SK-N-SH (cell line): ENCODE data around the gene ITGA8. TPM values are rescaled to one million over a fixed set of nuclear protein-coding genes. Genes with fewer than 3 reads are reported as not detected.

Experiments used
- CTCF ChIA-PET: fragments of 300-600, 350-600 bp; formaldehyde crosslinking; extraction: SDS; loops from one replicate; lab custom pipeline; 2021; lab: Yijun Ruan, JAX
- POLR2A ChIA-PET: fragments of 350-600 bp; sonication (Branson Sonifier 250); formaldehyde crosslinking; extraction: SDS; loops from one replicate; lab custom pipeline; 2020; ENCODE audit warnings: antibody characterized with exemption, inconsistent platforms; lab: Yijun Ruan, JAX
- DNase-seq: peaks from one replicate; pipeline ENCODE4 v3.0.0; 2012
- H2AFZ ChIP-seq: fragments of 200-600 bp; sonication (generic); 2 replicates; pipeline ENCODE4 v1.8.1; 2016; ENCODE audit warnings: antibody characterized with exemption, mild to moderate bottlenecking, low read depth
- H3F3A ChIP-seq: fragments of 200-600 bp; sonication (generic); replicated peaks from 2 replicates; pipeline ENCODE3; 2016; ENCODE audit warnings: antibody characterized with exemption, mild to moderate bottlenecking; ENCODE audit not compliant: insufficient read depth
- H3K27ac ChIP-seq, 2 experiments: fragments of 200-500 bp in 1 of 2; fragments of 200-600 bp in 1 of 2; sonication (Bioruptor generic) in 1 of 2; sonication (generic), shearing (Covaris generic) in 1 of 2; 2 replicates each; pipeline versions ENCODE4 v1.5.1 to v1.6.1; 2014 to 2016; ENCODE audit warnings: low read depth in 2 of 2, inconsistent platforms in 1 of 2, low read length in 1 of 2, mild to moderate bottlenecking in 1 of 2, mixed read lengths in 1 of 2
- H3K27me3 ChIP-seq: fragments of 200-600 bp; sonication (generic), shearing (Covaris generic); 2 replicates; pipeline ENCODE4 v1.6.1; 2016; ENCODE audit warnings: mixed run types; ENCODE audit not compliant: insufficient read depth
- H3K36me3 ChIP-seq, 2 experiments: fragments of 200-500 bp in 1 of 2; fragments of 200-600 bp in 1 of 2; sonication (Bioruptor generic) in 1 of 2; sonication (generic) in 1 of 2; replicated peaks in 1 of 2; 2 replicates each; pipeline versions ENCODE3 to v1.5.1; 2014 to 2016; ENCODE audit warnings: low read length in 1 of 2, mild to moderate bottlenecking in 1 of 2; ENCODE audit not compliant: insufficient read depth in 2 of 2, control insufficient read depth in 1 of 2
- H3K4me1 ChIP-seq, 2 experiments: fragments of 200-500 bp in 1 of 2; fragments of 200-600 bp in 1 of 2; sonication (Bioruptor generic) in 1 of 2; sonication (generic), shearing (Covaris generic) in 1 of 2; 2 replicates each; pipeline versions ENCODE4 v1.5.1 to v1.6.1; 2014 to 2016; ENCODE audit warnings: low read depth in 1 of 2, low read length in 1 of 2, mixed run types in 1 of 2; ENCODE audit not compliant: insufficient read depth in 2 of 2, control insufficient read depth in 1 of 2
- H3K4me2 ChIP-seq: fragments of 200-600 bp; sonication (generic), shearing (Covaris generic); 2 replicates; pipeline ENCODE4 v1.6.1; 2017; ENCODE audit warnings: mixed run types
- H3K4me3 ChIP-seq, 2 experiments: fragments of 200-500 bp in 1 of 2; fragments of 200-600 bp in 1 of 2; sonication (Bioruptor generic) in 1 of 2; sonication (generic), shearing (Covaris generic) in 1 of 2; 2 replicates each; pipeline versions ENCODE4 v1.5.1 to v1.8.1; 2014 to 2016; ENCODE audit warnings: low read depth in 2 of 2, inconsistent platforms in 1 of 2, low read length in 1 of 2, mild to moderate bottlenecking in 1 of 2, mixed read lengths in 1 of 2, moderate library complexity in 1 of 2
- H3K79me2 ChIP-seq: fragments of 200-600 bp; sonication (generic); 2 replicates; pipeline ENCODE4 v1.8.1; 2017; ENCODE audit warnings: mild to moderate bottlenecking; ENCODE audit not compliant: insufficient read depth
- H3K9ac ChIP-seq: fragments of 200-600 bp; sonication (generic); 2 replicates; pipeline ENCODE4 v1.6.1; 2017; ENCODE audit warnings: mixed run types
- H3K9me2 ChIP-seq: fragments of 200-600 bp; sonication (generic); 2 replicates; pipeline ENCODE4 v1.6.1; 2017; ENCODE audit warnings: mixed run types
- H3K9me3 ChIP-seq: fragments of 200-600 bp; sonication (generic); 2 replicates; pipeline ENCODE4 v1.6.1; 2017; ENCODE audit warnings: mixed run types, mild to moderate bottlenecking, moderate library complexity
- H4K20me1 ChIP-seq: fragments of 200-600 bp; sonication (generic); 2 replicates; pipeline ENCODE4 v1.6.1; 2017; ENCODE audit warnings: mild to moderate bottlenecking, mixed run types; ENCODE audit not compliant: insufficient read depth
- CHD2 ChIP-seq: fragments of 150-350 bp; IDR thresholded peaks from 2 replicates; pipeline ENCODE4 v1.6.1; 2018; ENCODE audit warnings: low read length; ENCODE audit not compliant: partially characterized antibody
- EP300 ChIP-seq, 2 experiments: IDR thresholded peaks; 2 replicates each; pipeline versions ENCODE4 v1.4.0 to v1.6.1; 2012; ENCODE audit warnings: borderline replicate concordance in 1 of 2, low read depth in 1 of 2, low read length in 1 of 2
- FOXM1 ChIP-seq: IDR thresholded peaks from 2 replicates; pipeline ENCODE4 v1.4.0; 2012; ENCODE audit warnings: low read depth, mild to moderate bottlenecking
- GABPA ChIP-seq: IDR thresholded peaks from 2 replicates; pipeline ENCODE4 v1.4.0; 2012; ENCODE audit warnings: low read depth, mild to moderate bottlenecking
- JUND ChIP-seq: IDR thresholded peaks from 2 replicates; pipeline ENCODE4 v1.4.0; 2012
- MEF2A ChIP-seq: IDR thresholded peaks from 2 replicates; pipeline ENCODE4 v1.4.0; 2012; ENCODE audit warnings: low read depth, borderline replicate concordance
- MXI1 ChIP-seq: IDR thresholded peaks from 2 replicates; pipeline ENCODE4 v1.6.1; 2012; ENCODE audit warnings: mild to moderate bottlenecking, low read depth, low read length, improper control_type of control experiment
- NFIC ChIP-seq: IDR thresholded peaks from 2 replicates; pipeline ENCODE4 v1.4.0; 2012; ENCODE audit warnings: borderline replicate concordance
- POLR2AphosphoS5 ChIP-seq: IDR thresholded peaks from 2 replicates; pipeline ENCODE4 v1.6.1; 2012; ENCODE audit warnings: low read depth, low read length
- RAD21 ChIP-seq: IDR thresholded peaks from 2 replicates; pipeline ENCODE4 v1.6.1; 2012; ENCODE audit warnings: mild to moderate bottlenecking, low read length
- RCOR1 ChIP-seq: fragments of 150-350 bp; IDR thresholded peaks from 2 replicates; pipeline ENCODE4 v1.6.1; 2017; ENCODE audit warnings: antibody characterized with exemption, low read length
- RFX5 ChIP-seq: IDR thresholded peaks from 2 replicates; pipeline ENCODE4 v1.6.1; 2012; ENCODE audit warnings: mild to moderate bottlenecking, improper control_type of control experiment, low read length
- RXRA ChIP-seq: IDR thresholded peaks from 2 replicates; pipeline ENCODE4 v1.4.0; 2012; ENCODE audit warnings: low read depth, mild to moderate bottlenecking, borderline replicate concordance
- SMC3 ChIP-seq: IDR thresholded peaks from 2 replicates; pipeline ENCODE4 v1.6.1; 2012; ENCODE audit warnings: low read depth, low read length, improper control_type of control experiment
- YY1 ChIP-seq: IDR thresholded peaks from 2 replicates; pipeline ENCODE4 v1.4.0; 2012; ENCODE audit warnings: low read depth, mild to moderate bottlenecking
- ZBTB33 ChIP-seq: IDR thresholded peaks from 2 replicates; pipeline ENCODE4 v1.4.0; 2012; ENCODE audit warnings: low read depth, borderline replicate concordance
- WGBS: methylation state at CpG from one replicate; pipeline ENCODE4 v1.1.6; 2017; ENCODE audit warnings: low lambda C conversion rate; 5-methylcytosine and 5-hydroxymethylcytosine counted together
- polyA plus RNA-seq, 3 experiments: library from polyadenylated mRNA; depleted of rRNA; stranded (reverse); fragments of >200 nt; gene quantifications; 2 replicates each; pipeline ENCODE4 v1.2.3, GENCODE V29; 2012
- TF ChIP-seq, protein P1 (sequence below): fragments of 150-350 bp; IDR thresholded peaks from 2 replicates; pipeline ENCODE4 v1.6.1; 2017; ENCODE audit warnings: antibody characterized with exemption, low read length, low read depth, borderline replicate concordance

The ITGA8 gene
- polyA plus RNA-seq, 1 of the 3 experiments (the other 2 are of a cell fraction): not detected

DNA sequence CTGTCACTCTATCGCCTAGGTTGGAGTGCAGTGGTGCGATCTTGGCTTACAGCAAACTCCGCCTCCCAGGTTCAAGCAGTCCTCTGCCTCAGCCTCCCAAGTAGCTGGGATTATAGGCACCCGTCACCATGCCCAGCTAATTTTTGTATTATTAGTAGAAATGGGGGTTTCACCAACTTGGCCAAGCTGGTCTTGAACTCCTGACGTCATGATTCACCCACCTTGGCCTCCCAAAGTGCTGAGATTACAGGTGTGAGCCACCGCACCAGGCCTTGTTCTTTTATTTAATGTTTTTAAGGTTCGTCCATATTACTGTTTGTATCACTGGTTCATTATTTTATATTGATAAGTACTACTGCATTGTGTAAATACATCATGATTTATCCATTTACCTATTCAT is 10.2 kb upstream of the ITGA8 start:
- H3K4me3 ChIP-seq: no peak overlapping the region
- ChIA-PET CTCF (interaction anchor here (0.7 to 2.3 kb wide), 4 partner anchors 10 to 311 kb away, joined by 3 to 8 read pairs (median 6); partner anchors contain the start of gene ITGA8), POLR2A (no interaction called here)
- H3K4me1 ChIP-seq: no peaks in the 10 kb centered on the region
- 43% methylated on average over 7 of the region's 7 CpGs for WGBS
- no peak overlapping the region for H3K4me2 ChIP-seq
- no peak overlapping the region for H3K9ac ChIP-seq
- H3K9me2 ChIP-seq: no peaks in the 10 kb centered on the region
- H3K27me3 ChIP-seq: no peaks in the 10 kb centered on the region
- H3K36me3 ChIP-seq: no peaks in the 10 kb centered on the region
- no peaks in the 10 kb centered on the region for H3F3A ChIP-seq
- TF ChIP-seq RFX5: no peak
- TF ChIP-seq ZBTB33: no peak
- TF ChIP-seq MEF2A: no peak
- no peak for TF ChIP-seq CHD2
- TF ChIP-seq EP300 (IDR thresholded peaks at IDR 0.05; ENCODE audit: borderline replicate concordance in 1 of 2, low read depth in 1 of 2, low read length in 1 of 2): no peak
- TF ChIP-seq POLR2AphosphoS5: no peak
- TF ChIP-seq RXRA: no peak
- no peak for TF ChIP-seq RAD21
- no peak for TF ChIP-seq RCOR1
- no peaks in the 10 kb centered on the region for H4K20me1 ChIP-seq
- no peaks in the 10 kb centered on the region for H3K79me2 ChIP-seq
- DNase-seq: no peak
- no peaks in the 10 kb centered on the region for H3K9me3 ChIP-seq
- H3K27ac ChIP-seq: no peak overlapping the region
- no peak overlapping the region for H2AFZ ChIP-seq

GRCh38 chr10:15726042-15726441 is 6.3 kb upstream of the ITGA8 start:
- POLR2A ChIA-PET: no interaction called here
- 49% methylated on average over 1 of the region's 1 CpG for WGBS

More at GRCh38 chr10:15726042-15726441, 6.3 kb upstream of the ITGA8 start:
- Histone ChIP-seq H3K9me3 (no peaks in the 10 kb centered on the region), H3K79me2 (no peaks in the 10 kb centered on the region), H2AFZ (no peak overlapping the region), H3K27me3 (peaks cover 1% of the 10 kb centered on the region; the same call in 1 of the 2 replicates), H3K4me2 (no peak overlapping the region), H3K4me3 (no peak overlapping the region), H3K9me2 (no peaks in the 10 kb centered on the region), H4K20me1 (no peaks in the 10 kb centered on the region), H3K27ac (no peak overlapping the region), H3F3A (no peaks in the 10 kb centered on the region), H3K36me3 (no peaks in the 10 kb centered on the region), H3K4me1 (no peaks in the 10 kb centered on the region), H3K9ac (no peak overlapping the region)
- no peak for TF ChIP-seq GABPA
- no peak for TF ChIP-seq JUND
- no peak for TF ChIP-seq RAD21
- no peak for TF ChIP-seq FOXM1
- no peak for TF ChIP-seq MXI1
- no peak for TF ChIP-seq YY1
- no peak for TF ChIP-seq SMC3
- TF ChIP-seq RFX5: no peak
- TF ChIP-seq, protein P1, sequence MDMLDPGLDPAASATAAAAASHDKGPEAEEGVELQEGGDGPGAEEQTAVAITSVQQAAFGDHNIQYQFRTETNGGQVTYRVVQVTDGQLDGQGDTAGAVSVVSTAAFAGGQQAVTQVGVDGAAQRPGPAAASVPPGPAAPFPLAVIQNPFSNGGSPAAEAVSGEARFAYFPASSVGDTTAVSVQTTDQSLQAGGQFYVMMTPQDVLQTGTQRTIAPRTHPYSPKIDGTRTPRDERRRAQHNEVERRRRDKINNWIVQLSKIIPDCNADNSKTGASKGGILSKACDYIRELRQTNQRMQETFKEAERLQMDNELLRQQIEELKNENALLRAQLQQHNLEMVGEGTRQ: no peak
- no peak for TF ChIP-seq NFIC
- no peak for TF ChIP-seq MEF2A
- CTCF ChIA-PET: interaction anchor here (0.7 to 3.3 kb wide), 10 partner anchors 11 to 297 kb away, joined by 3 to 12 read pairs (median 4); no protein-coding TSS in a partner anchor
- no peak for DNase-seq
